GM12875 (cell line): Measurements from ENCODE around the gene NXF2.
"Not testable (repeated sequence)": the region's sequence is repeated elsewhere in the genome, so short reads cannot be mapped to it uniquely, and the experiment has no call there.

Source experiments
- H3K4me3 ChIP-seq: one replicate; pipeline ENCODE4 v1.5.1; 2011; ENCODE audit warnings: low read depth, low read length, control low read depth
- TF ChIP-seq, protein P1 (sequence below): IDR thresholded peaks from 2 replicates; pipeline ENCODE4 v1.5.1; 2011; ENCODE audit warnings: low read depth, mild to moderate bottlenecking, control low read depth, inconsistent platforms, low read length, moderate library complexity, borderline replicate concordance; ENCODE audit not compliant: insufficient read depth

The NXF2 gene, protein sequence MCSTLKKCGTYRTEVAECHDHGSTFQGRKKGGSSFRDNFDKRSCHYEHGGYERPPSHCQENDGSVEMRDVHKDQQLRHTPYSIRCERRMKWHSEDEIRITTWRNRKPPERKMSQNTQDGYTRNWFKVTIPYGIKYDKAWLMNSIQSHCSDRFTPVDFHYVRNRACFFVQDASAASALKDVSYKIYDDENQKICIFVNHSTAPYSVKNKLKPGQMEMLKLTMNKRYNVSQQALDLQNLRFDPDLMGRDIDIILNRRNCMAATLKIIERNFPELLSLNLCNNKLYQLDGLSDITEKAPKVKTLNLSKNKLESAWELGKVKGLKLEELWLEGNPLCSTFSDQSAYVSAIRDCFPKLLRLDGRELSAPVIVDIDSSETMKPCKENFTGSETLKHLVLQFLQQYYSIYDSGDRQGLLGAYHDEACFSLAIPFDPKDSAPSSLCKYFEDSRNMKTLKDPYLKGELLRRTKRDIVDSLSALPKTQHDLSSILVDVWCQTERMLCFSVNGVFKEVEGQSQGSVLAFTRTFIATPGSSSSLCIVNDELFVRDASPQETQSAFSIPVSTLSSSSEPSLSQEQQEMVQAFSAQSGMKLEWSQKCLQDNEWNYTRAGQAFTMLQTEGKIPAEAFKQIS

DNA sequence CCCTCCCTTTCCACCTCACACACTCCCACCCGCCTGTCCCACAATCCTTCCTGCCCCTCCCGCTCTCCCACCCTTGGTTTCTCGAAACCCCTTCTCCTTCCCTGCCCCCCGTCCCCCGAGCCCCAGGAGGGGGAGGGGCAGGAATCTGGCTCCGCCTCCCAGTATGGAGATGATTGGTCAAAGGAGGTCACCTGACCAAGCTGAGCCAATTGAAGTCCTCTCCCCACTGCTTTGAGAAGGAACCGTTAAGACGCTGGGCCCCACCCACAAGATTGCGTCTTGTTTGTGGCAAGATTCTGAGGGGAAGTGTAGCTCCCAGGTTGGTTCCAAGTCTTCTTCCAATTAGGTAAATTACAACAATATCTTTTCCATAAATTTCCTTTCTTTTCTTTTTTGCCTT, at the start of gene NXF2:
NXF2 (plus strand) TSS at position 275 of the 400 bp plus-strand sequence. CDS start 59,912 bp downstream, outside the sequence.
- not testable (repeated sequence) for H3K4me3 ChIP-seq

DNA sequence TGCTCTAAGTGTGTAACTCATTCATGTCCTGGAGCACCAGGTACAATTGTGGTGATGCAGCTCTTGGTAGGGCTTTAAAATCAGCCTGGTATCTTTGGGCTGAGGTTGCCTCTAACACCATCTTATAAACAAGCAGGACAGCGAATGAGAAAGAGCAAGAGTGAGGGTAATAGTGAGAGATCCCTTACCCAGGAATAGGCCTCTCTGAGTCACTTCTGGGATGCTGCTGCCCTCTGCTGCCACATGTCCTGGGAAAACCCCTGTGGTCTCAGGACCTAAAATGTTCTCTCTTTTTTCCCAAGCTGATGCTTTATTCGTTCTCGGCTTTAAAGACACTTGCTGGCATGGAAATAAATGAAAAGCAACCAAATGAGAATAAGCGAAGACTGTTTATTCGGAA, 39.0 kb upstream of the NXF2 start:
- H3K4me3 ChIP-seq: not testable (repeated sequence)

DNA sequence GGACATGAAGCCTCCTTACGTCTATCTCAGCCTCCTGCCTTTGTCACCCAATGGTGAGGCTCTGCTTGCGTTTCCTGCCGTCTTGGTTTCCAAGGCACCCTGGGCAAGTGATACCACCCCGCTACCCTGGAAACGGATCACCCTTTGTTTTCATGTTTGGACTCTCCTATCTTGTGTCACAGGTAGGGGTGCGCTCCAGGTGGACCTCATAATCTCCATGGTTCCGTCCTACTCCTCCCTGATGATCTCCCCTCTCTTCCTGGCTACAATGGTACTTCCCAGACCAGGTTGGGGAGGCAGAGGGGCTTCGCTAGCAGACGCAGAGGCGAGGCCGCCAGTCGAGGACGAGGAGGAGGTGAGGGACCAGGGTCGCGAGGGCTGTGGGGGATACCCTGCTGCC, 32.0 kb upstream of the NXF2 start, which contains the start of gene TCP11X1:
TCP11X1 (plus strand) TSS at position 316 of the 400 bp plus-strand sequence.
- not testable (repeated sequence) for H3K4me3 ChIP-seq

DNA sequence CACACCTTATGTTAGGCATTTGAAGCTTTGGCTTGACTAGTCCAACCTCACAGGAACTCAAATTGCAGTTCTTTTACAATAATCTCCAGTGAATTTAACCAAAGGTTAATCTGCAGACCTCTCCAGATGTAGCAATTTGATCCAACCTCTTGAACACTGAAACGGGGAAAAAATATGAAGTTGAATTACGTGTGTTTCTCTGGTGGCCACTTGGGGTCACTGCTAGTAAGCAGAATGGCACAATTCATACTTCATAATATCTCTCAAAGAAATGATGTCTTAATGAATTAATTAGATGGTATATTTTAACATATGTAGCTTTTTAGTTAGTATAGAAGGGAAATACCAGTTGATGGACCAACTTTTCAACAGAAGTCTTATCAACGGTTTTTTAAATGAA, 30.5 kb upstream of the NXF2 start:
- H3K4me3 ChIP-seq: not testable (repeated sequence)

DNA sequence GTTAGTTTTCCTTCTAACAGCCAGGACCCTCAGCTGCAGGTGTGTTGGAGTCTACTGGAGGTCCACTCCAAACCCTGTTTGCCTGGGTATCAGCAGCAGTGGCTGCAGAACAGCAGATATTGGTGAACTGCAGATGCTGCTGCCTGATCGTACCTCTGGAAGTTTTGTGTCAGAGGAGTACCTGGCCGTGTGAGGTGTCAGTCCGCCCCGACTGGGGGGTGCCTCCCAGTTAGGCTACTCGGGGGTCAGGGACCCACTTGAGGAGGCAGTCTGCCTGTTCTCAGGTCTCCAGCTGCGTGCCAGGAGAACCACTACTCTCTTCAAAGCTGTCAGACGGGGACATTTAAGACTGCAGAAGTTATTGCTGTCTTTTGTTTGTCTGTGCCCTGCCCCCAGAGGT, 11.3 kb upstream of the NXF2 start:
- not testable (repeated sequence) for H3K4me3 ChIP-seq

DNA sequence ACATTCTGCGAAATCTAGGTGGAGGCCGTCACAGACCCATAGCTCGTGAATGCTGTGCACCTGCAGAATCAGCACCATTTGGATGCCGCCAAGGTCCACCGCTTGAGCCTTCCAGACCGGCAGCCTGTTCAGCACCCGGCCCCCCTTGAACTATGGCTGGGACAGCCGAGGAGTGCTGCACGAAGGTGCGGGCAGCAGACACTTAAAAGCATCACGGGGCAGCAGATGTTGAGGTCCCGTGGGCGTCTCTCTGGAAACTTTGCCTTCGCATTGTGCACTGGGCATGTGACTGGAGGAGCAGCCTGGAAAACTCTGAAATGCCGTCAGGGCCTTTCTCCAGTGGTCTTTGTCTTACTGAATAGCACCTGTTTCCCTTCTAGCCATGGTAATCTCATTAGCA, 6.7 kb upstream of the NXF2 start:
- H3K4me3 ChIP-seq: not testable (repeated sequence)

DNA sequence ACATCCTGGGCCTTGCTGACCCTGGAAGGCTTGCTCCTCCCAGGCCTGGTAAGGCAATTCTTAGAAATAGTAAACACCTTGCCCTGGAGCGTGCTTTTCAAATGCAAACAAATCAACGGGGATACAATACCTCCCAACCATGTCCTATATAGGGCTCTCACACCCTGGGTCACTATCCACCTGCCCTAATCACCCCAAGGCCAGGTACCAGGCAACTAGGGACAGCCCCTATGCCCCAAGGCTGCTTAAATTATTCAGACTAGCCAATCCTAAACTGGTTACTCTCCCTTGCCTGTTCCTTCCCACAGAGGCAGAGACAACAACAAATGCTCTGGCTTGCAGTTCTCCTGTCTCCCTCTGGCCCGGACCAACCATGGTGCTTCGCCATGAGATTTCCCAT, 25.3 kb downstream of the NXF2 start:
- H3K4me3 ChIP-seq: not testable (repeated sequence)

DNA sequence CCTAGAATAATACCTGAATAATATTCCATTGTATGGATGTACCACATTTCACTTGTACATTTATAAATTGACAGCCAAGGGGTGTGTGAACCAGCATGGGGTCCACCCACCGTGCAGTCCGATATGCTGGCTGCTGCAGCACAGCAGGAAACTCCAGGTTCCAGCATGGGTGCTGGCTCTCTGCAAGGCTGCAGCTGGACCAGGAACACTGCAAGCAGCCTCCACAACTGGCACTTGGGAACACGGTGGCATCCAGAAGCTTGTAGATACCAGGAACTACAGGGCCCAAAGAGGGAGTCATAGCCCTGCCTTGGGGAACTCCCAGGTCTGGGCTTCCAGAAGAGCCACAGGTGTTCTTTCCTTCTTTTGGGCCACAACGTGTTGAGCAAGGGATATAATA, 91.2 kb downstream of the NXF2 start:
- TF ChIP-seq, protein P1, sequence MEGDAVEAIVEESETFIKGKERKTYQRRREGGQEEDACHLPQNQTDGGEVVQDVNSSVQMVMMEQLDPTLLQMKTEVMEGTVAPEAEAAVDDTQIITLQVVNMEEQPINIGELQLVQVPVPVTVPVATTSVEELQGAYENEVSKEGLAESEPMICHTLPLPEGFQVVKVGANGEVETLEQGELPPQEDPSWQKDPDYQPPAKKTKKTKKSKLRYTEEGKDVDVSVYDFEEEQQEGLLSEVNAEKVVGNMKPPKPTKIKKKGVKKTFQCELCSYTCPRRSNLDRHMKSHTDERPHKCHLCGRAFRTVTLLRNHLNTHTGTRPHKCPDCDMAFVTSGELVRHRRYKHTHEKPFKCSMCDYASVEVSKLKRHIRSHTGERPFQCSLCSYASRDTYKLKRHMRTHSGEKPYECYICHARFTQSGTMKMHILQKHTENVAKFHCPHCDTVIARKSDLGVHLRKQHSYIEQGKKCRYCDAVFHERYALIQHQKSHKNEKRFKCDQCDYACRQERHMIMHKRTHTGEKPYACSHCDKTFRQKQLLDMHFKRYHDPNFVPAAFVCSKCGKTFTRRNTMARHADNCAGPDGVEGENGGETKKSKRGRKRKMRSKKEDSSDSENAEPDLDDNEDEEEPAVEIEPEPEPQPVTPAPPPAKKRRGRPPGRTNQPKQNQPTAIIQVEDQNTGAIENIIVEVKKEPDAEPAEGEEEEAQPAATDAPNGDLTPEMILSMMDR: no peak
- H3K4me3 ChIP-seq: no peak overlapping the region

DNA sequence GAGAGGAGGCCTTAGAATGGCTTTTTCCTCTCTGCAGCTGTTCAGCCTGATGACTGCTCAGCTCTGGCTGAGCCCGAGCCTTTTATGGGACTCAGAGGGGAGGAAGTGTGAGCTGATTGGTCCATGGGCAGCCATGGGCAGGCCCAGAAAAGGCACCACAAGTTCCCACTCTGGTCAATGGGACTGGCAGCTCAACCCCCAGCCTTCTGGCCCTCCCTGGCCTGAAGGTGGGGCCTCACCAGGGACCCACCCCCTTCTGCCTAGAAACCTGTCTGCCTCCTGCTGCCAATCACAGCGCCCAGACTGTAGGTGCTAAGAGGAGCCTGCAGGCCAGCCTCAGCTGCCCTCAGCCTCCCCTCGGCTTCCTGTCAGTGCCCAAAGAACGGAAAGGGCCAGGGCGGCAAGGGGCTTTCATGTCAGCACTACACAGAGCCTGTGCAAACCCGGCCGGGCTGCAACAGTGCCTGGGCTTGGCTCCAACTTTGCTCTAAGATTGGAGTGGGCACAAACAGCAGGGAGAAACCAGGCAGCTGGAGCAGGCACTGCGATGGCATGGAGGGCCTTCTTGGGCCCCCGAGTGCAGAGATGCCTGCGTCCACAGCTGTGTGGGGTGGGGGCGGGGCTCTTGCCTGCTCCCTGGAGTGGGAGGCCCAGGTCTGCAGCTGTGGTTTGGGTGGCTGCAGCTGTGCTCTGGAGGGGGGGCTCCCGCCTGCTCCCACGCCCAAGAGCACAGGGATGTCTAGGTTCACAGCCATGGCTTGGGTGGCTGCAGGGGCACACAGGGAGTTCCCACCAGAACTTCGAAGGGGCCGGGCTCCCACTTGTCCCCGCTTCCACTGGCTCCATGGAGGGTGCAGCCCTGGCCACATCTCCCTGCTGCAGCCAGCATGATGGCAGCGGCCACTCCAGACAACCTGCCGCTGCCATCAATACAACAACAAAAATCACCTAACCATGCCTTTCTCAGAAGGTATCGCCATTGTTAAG, 92.6 kb downstream of the NXF2 start:
- TF ChIP-seq, protein P1: no peak
- H3K4me3 ChIP-seq: no peak overlapping the region

DNA sequence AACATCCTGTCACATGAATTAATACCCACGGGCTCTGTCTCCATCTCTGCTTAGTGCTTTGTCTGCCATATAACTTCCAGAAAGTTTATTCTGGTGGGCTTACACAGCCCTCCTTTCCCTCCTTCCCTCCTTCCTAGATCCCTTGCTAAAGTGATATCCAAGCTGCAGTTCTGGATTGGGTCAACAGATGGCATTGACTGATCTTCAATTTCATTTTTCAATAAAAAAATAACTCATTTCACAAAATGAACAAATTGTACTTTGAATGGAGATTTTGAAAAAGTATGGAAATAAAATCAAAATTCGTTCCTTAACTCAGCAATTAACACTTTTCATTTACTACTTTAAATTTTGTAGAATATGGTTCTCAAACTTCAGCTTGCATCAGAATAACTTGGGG, 94.9 kb downstream of the NXF2 start:
- TF ChIP-seq, protein P1: peak; percentile 11; the same call in 1 of the 2 replicates
- H3K4me3 ChIP-seq: no peak overlapping the region
